T-helper 1 cell (primary cell): Measurements from ENCODE around the gene NEU3.
"Not testable (repeated sequence)": the region's sequence is repeated elsewhere in the genome, so short reads cannot be mapped to it uniquely, and the experiment has no call there.

ENCODE experiments used
- DNase-seq, 5 donors: peaks; one replicate each; pipeline ENCODE4 v3.0.0-alpha.2; 2012 to 2020
- total RNA-seq, 4 donors: gene quantifications; one replicate each; lab custom pipeline; 2026; lab: John Stamatoyannopoulos, UW

Gene NEU3, protein sequence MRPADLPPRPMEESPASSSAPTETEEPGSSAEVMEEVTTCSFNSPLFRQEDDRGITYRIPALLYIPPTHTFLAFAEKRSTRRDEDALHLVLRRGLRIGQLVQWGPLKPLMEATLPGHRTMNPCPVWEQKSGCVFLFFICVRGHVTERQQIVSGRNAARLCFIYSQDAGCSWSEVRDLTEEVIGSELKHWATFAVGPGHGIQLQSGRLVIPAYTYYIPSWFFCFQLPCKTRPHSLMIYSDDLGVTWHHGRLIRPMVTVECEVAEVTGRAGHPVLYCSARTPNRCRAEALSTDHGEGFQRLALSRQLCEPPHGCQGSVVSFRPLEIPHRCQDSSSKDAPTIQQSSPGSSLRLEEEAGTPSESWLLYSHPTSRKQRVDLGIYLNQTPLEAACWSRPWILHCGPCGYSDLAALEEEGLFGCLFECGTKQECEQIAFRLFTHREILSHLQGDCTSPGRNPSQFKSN
- total RNA-seq, result 18.8 to 30.5 (median 24.1) reads per million in 4 donors

GRCh38 chr11:74988541-74989259, at the start of gene NEU3:
Gene NEU3 (plus strand): TSS chr11:74988933. CDS start chr11:74989061, 128 bp downstream.
- DNase-seq, result peak; percentile 62 to 91 (median 78)

- no peak for DNase-seq
Measured at GRCh38 chr11:74941492-74941891, 47.2 kb upstream of the NEU3 start.

DNA sequence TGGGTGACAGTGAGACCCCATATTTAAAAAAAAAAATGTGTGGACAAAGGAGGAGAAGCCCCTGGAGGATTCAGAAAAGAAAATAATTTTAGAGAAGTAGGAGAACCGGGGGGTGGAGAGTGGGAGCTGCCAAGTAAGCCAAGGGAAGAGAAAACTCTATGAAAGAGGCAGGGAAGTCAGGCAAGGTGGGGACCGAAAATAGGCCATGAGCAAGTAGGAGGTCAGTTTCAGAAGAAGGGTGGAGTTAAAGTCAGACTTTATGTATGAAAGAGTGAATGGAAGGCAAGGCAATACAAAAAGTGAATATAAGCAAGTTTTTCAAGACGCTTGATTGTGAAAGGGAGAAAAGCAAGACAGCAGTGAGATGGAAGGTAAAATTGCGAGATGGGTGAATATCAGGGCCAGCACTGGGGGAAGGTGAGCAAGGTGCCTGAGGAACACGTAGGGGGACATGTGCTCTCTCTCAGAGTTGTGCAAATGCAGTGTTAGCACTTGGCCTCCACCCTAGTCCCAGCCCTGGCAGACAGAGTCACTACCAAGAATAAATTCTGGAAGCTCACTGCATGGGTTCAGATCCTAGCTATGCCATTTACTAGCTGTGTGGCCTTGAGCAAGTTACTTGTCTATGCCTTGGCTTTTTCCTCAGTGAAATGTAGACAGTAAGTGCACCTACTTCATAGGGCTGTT, 46.5 kb upstream of the NEU3 start:
- no peak for DNase-seq

GRCh38 chr11:74948546-74948897, 40.2 kb upstream of the NEU3 start:
- DNase-seq, result no peak

DNA sequence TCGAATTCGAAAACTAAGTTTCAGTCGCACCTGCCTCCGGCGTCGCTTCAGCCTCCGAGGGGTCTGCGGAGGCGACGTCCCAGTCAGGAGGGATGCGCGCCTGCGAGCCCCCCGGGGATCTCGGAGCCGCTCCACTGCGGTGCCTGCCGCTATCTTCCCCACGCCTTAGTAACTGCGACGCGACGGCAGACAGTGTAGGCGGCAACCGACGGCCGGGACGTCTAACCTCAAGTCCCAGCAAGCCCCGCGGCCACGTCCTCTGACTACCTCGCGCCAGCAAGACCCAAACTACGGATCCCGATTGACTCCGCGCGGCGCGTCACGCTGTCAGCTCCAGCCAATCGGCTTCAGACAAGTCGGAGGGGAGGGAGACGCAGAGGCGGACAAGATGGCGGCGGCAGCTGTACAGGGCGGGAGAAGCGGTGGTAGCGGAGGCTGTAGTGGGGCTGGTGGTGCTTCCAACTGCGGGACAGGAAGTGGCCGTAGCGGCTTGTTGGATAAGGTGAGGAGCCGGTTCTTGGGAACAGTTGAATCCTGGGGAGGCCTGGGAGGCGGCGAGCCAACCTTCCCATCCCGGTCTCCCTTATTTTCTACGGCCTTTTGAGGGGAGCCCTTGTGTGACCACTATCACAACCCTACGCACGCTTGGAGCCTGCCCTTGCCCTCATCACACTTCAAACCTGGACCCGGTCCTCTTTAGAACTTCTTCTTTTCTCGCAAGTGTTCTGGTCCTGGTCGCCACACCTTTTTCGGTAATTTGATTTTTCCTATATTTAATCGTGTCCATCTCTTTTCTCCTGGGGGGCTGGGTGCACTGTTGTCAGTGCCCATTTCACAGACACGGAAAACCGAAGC, 39.6 kb upstream of the NEU3 start, which contains the start of the genes SPCS2 and XRRA1:
Gene SPCS2, plus strand, starts transcription at position 369 of the 855 bp plus-strand sequence. Its CDS starts 20 bp downstream, at position 389.
Gene XRRA1, minus strand, starts transcription at position 194 of the 855 bp plus-strand sequence. CDS start 8,213 bp downstream, outside the sequence.
- peak; percentile 95 to 98 (median 98) for DNase-seq

DNA sequence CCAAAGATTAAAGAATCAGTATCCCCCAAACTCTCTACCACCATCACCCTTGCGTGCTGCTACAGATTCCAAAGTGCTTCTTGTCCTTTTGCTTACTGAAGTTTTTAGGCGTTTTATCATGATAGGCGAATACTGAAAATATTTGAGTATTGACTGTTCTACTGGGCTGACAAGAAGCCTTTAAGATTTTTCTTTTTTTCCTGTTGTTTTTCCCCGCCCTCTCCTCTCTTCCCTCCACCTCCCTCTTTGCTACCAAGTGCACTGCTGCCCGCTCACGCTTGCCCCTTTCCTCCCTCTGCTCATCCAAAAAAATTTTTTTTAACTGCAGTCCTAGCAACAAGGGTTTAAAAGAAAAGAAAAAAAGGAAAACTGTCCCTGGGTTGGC, 39.0 kb upstream of the NEU3 start:
- no peak for DNase-seq

GRCh38 chr11:74950374-74950969, 38.3 kb upstream of the NEU3 start:
- DNase-seq, result no peak

DNA sequence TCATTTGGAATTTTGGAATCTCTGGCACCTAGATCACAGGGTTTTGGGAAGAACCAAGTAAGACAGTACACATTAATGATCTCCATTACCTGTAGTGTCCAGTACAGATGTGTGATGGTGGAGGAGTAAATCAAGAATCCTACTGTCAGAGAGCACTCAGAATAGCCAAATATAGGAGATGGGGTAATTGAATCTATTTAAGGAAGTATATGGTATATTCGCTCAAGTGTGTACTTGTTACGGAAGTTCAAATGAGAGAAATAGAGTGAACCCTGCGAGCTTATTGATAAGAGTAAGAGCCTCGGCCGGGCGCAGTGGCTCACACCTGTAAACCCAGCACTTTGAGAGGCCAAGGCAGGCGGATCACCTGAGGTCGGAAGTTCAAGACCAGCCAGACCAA, 37.5 kb upstream of the NEU3 start:
- DNase-seq, result no peak

DNA sequence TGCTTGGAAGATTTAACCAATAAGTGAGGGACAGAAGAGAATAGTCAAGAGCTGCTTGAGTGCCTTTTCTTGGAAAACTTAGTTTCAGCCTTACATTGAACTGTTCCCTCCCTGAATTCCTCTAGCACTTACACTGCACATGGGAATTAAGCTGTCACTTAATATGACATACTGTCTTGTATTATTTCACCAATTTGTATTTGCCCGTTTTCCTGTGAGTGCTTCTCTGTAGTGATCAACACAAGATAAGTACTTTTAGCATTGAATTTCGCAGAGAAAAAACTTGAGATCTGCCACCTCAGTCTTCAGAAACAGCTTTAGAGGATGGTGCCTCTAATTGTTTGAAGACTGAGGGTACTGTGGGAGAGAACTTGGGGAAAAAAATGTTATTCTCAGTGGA, 36.0 kb upstream of the NEU3 start:
- DNase-seq, result no peak

- DNase-seq, result no peak
Measured at GRCh38 chr11:74953451-74953850, 35.3 kb upstream of the NEU3 start.

- no peak for DNase-seq
Measured at GRCh38 chr11:74954199-74954598, 34.5 kb upstream of the NEU3 start.

DNA sequence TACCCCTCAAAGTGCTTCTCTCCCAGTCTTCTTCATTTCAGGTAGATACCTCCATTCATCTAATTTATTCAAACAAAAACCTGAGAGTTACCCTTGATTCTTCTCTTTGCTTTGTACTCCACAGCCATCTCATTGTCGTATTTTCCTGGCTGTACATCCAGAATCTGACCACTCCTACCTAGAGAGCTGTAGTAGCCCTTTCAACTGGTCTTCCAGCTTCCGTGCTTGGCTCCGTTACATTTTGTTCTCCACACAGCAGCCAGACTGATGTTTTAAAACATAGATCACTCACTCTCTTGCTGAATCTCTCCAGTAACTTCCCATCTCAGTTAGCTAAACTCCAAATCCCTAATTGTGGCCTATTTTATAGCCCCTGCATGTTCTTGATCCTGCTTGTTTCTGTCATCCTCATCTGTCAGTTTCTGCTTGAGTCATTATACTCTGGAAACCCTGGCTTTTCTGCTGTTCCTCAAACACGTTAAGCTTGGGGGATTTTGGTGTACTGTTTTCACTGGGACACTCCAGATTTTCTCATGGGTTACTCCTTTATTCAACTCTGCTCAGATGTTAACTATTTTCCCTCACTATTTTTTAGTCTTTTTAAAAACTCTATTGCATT, 32.2 kb upstream of the NEU3 start:
- no peak for DNase-seq

DNA sequence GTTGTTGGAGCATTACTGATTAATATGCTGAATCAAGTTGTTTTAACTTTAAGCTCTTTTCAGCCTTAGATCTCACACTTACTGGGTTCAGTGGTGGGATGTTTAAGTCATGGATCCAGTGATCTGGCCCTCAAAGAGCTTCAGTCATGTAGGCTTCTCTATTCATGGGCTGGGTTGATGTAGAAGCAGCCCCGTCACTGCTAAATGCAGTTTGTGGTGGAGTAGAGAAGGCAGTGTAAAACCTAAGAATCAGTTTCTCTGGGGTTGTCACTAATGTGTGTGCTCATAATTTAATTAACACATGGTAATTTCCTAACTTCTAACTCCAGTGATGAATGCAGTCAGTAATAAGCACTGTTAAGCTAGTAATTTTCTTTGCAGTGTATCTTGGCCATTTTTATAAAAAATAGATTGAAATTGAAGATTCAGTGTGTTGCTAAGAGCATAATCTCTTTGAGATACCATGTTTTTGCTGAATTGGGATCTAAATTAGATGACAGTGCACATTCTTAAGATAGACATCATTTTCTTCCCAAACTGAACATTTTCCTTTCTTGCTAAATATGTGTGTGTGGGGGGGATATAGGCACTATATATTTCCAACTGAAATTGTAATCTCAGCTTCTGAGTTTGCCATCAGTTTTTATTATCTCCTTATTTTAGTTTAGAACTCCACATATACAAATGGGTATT, 30.6 kb upstream of the NEU3 start:
- DNase-seq, result no peak

- not testable (repeated sequence) for DNase-seq
Measured at GRCh38 chr11:74960128-74960527, 28.6 kb upstream of the NEU3 start.

DNA sequence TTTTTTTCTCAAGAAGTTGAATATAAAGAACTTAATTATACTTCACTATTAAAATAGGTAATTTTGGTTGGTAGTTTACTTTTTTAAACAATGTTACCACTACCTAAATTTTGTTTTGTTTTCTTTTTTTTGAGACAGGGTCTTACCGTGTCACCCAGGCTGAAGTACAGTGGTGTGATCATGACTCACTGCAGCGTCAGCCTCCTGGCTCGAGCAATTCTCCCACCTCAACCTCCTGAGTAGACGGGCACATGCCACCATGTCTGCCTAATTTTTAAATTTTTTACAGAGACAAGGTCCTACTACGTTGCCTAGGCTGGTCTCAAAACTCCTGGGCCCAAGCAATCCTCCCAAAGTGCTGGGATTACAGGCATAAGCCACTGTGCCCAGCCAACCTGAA, 22.1 kb upstream of the NEU3 start:
- DNase-seq, result no peak

DNA sequence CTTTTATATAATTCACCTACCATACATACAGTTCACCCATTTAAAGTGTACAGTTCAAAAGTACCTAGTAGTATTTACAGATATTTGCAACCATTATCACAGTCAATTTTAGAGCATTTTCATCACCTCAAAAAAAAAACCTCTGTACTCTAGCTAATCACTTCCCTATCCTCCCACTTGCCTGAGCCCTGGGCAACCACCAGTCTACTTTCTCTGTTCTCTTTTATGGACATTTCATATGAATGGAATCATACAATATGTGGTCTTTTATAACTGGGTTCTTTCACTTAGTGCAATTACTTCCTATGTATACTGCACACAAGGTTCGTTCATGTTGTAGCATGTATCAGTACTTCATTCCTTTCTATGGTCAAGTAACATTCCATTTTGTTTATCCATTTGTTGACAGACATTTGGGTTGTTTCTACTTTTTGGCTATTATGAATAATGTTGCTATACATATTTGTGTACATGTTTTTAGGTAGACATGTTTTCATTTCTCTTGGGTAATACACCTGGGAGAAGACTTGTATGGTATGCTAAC, 17.8 kb upstream of the NEU3 start:
- DNase-seq, result no peak

DNA sequence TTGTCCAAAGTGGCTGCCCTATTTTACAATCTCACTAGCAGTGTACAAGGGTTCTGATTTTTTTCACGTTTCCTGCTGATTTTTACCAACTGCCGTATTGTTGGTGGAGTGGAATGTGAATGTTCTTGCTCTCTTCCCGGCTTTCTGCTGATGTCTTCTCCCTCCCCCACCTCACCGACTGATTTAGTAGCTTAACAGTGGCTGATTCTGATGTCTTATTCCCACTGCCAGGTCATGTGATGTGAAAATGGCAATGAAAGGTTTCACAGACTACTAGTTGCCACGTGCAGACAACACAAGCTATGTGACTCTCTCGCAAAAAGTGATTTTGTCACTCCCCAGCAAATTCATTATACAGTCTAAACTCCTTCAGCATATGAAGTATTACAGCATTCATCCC, 17.3 kb upstream of the NEU3 start:
- DNase-seq, result no peak

DNA sequence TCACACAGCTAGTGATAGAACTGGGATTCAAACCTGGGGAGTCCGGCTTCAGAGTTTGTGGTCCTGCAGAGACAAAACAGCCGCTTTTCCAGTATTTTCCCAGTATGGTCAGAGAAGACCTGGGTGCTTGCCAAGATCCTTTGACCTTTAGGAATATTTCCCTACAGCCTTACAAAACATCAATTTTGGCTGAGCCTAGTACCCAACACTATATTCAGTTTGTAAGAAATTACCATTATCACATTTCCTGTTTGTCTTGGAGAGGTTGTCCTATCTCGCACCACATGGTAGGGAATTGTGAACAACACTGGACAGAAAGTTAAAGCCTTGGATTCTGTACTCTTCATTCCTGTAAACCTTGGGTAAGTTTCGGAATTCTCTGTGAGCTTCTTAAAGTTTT, 10.7 kb upstream of the NEU3 start:
- no peak for DNase-seq

GRCh38 chr11:74980634-74981033, 8.1 kb upstream of the NEU3 start:
- DNase-seq, result no peak

GRCh38 chr11:74981888-74982287, 6.8 kb upstream of the NEU3 start:
- DNase-seq, result no peak
